ENCODE results near the gene RALY. TPM values are rescaled to one million over a fixed set of nuclear protein-coding genes. Genes with fewer than 3 reads are reported as not detected.

The RALY gene
- total and polyA plus RNA-seq, 8 donors = 127 to 242 (median 201) TPM

DNA sequence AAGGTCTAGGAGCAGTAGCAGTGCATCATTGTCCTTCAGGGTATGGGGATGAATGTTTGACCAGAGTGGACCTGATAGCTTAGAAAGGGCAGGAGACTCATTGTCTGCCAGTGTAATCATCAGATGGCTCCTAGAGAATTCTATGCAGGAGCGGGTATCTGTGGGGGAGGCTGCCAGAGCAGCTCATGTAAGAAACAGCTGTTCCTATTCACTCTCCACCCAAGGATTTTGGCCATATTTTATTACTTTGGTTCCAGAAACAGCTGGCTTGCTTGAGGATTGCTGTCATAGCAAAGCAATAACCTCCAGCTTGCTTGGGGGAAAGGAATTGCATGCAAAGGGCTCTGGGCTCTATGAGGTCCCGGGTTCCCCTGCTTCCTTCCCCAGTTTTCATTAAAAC, 44.1 kb downstream of the RALY start:
- H3K27me3 ChIP-seq = no peaks in the 10 kb centered on the region
- DNase-seq (peak in 2 of 4 donors; percentile 92 to 93), ATAC-seq (peak; percentile 17)
- no peak overlapping the region for H3K4me3 ChIP-seq
- H3K36me3 ChIP-seq = peaks cover 0 to 19% of the 10 kb centered on the region in 2 donors
- H3K4me1 ChIP-seq = peaks cover 23 to 60% of the 10 kb centered on the region in 2 donors
- no peak overlapping the region for H3K27ac ChIP-seq
- no peaks in the 10 kb centered on the region for H3K9me3 ChIP-seq
- TF ChIP-seq, protein P1, sequence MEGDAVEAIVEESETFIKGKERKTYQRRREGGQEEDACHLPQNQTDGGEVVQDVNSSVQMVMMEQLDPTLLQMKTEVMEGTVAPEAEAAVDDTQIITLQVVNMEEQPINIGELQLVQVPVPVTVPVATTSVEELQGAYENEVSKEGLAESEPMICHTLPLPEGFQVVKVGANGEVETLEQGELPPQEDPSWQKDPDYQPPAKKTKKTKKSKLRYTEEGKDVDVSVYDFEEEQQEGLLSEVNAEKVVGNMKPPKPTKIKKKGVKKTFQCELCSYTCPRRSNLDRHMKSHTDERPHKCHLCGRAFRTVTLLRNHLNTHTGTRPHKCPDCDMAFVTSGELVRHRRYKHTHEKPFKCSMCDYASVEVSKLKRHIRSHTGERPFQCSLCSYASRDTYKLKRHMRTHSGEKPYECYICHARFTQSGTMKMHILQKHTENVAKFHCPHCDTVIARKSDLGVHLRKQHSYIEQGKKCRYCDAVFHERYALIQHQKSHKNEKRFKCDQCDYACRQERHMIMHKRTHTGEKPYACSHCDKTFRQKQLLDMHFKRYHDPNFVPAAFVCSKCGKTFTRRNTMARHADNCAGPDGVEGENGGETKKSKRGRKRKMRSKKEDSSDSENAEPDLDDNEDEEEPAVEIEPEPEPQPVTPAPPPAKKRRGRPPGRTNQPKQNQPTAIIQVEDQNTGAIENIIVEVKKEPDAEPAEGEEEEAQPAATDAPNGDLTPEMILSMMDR (IDR thresholded peaks at IDR 0.05) = no peak
- intact Hi-C loops (cut with DNase I) = no loop called here

DNA sequence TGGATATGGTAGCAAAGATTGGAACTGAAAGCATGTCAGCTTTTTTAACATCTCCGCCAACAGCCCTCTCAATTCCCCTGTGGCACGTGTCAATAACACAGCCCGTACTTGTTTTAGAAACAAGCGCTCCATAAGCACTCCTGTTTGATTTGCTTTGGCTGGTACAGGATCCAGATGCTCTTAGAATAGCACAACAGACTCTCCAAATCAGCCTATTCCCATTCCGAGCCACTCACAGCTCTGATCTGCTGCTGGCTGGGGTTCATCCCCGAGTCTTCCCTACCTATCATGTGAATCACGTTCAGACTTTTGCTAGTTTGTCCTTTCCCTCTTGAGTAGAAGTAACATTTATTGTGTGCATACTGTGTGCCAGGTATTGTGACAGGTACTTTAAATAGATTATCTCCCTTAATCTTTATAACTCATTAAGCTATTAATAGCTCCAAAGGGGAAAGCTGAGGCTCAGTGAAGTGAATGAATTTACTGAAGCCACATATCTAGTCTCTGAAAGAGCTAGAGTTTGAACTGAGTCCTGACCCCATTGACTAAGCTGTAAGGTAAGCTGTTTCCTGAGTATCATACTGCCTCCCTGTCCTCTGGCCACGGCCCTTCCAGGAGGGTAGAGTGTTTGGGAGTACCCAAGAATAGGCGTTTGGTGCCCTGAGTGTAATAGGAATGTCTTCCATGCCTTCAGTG, 46.7 kb downstream of the RALY start:
- Histone ChIP-seq H3K4me1 (peaks cover 38 to 80% of the 10 kb centered on the region in 2 donors), H3K27ac (no peak overlapping the region), H3K9me3 (no peaks in the 10 kb centered on the region)

DNA sequence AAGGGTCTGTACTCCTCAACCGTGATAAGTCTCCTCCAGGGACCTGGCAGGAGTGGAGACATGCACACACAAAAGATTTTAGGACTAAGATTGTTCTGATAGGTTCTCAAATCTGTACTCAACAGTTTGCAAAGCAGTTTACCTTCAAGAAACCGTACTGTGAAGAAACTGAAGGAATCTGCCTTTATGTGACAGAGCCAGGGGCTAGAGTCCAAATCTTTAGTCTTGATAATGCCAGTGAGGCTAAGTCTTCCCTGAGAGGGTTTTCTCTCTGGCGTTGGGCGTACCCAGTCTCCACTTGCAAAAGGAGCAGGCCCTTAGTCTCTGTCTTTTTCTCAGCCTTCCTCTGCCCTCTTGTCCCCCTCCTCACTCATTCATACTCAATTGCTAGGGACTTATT, 47.5 kb downstream of the RALY start:
- Histone ChIP-seq H3K9me3 (no peaks in the 10 kb centered on the region), H3K27me3 (no peaks in the 10 kb centered on the region), H3K27ac (no peak overlapping the region), H3K4me1 (peaks cover 44 to 81% of the 10 kb centered on the region in 2 donors), H3K36me3 (no peaks in the 10 kb centered on the region), H3K4me3 (no peak overlapping the region)
- intact Hi-C loops (cut with DNase I) = no loop called here
- ATAC-seq = no peak
- TF ChIP-seq, protein P1 (IDR thresholded peaks at IDR 0.05) = no peak
- DNase-seq = no peak

More for the DNA sequence above, 46.7 kb downstream of the RALY start:
- peak in 1 of 4 donors; percentile 40 for DNase-seq
- intact Hi-C loops (cut with DNase I) = no loop called here
- no peaks in the 10 kb centered on the region for H3K36me3 ChIP-seq
- TF ChIP-seq, protein P1 (IDR thresholded peaks at IDR 0.05) = no peak
- H3K4me3 ChIP-seq = no peak overlapping the region
- ATAC-seq = peak; percentile 77
- no peaks in the 10 kb centered on the region for H3K27me3 ChIP-seq

DNA sequence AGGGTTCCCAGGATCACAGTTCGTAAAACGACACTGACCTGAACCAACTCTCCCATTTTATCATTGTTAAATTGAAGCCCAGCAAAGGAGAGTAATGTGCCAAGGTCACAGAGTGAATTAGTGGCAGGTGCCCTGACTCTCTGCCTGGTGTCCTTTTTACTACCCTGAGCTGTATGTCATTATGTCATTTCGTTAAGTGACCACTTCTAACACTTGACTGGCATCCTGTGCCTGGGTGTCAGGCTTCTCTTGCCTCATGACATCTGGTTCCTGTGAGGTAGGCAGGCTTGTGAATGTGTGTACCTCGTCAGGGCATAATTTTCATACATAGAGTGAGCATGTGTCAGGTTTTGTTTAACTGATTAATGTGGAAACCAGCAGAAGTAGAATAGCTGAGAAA, 48.6 kb downstream of the RALY start:
- Histone ChIP-seq H3K4me3 (no peak overlapping the region), H3K27ac (no peak overlapping the region), H3K27me3 (no peaks in the 10 kb centered on the region), H3K9me3 (no peaks in the 10 kb centered on the region), H3K4me1 (peaks cover 38 to 76% of the 10 kb centered on the region in 2 donors), H3K36me3 (no peaks in the 10 kb centered on the region)
- no peak for DNase-seq
- peak; percentile 17 for ATAC-seq
- TF ChIP-seq, protein P1 (IDR thresholded peaks at IDR 0.05) = no peak
- intact Hi-C loops (cut with DNase I) = no loop called here

DNA sequence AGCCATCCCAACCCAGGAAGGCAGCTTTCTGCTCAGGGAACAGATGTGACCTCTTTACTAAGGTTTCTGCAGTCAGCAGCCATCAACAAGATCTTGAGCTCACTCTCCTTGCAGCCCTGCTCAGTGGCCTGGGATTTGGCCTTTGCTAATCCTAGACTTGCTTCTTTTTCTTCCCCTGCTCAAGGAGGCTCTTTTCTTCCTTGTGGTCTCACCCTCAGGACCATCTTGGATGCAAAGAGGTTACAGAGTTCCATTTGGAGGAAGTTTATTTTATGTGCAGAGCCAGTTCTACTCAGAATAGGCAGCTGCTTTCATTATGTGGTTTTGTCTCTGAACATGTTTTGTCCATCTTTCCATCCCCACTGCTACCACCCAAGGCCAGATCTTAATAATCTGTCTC, 49.3 kb downstream of the RALY start:
- peak overlapping the region in 1 of 2 donors; percentile 46 for H3K27ac ChIP-seq
- peaks cover 35 to 78% of the 10 kb centered on the region in 2 donors for H3K4me1 ChIP-seq
- TF ChIP-seq, protein P1 (IDR thresholded peaks at IDR 0.05) = no peak
- no peak overlapping the region for H3K4me3 ChIP-seq
- H3K36me3 ChIP-seq = no peaks in the 10 kb centered on the region
- no peaks in the 10 kb centered on the region for H3K27me3 ChIP-seq
- ATAC-seq (no peak), DNase-seq (no peak)
- H3K9me3 ChIP-seq = no peaks in the 10 kb centered on the region
- intact Hi-C loops (cut with DNase I) = no loop called here
